ENCODE results near the gene FAM13C. TPM values are rescaled to one million over a fixed set of nuclear protein-coding genes. Genes with fewer than 3 reads are reported as not detected.

FAM13C gene
- total RNA-seq, 1 donor from 2014 or later, result 20.8 TPM

DNA sequence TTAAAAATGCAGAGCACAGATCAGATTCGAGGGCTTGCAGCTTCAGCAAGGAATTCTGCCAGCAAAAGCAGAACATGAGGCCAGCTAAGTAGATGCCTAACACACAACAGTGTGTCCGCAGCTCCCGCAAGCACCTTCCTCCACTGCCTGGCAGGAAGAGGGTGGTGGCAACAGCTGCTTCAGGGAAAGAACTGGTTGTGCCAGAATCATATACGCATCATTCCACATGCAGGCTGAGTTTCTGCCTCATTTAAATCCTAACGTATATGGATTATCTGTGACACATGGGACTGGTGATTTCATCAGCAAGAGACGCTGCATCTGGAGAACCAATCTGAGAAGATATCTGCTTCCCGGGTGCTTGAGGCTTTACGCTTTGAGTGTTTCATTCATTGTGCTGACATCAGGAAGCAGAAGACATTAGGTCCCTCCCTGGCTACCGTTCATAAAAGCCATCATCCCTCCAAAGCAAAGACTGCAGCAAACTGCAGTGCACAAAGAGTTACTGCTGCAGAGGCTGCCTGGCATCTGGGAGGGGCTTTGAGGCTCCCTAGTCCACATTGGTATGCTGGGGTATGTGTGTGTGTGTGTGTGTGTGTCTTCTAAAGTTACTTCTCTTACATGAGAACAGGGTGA lies 78.8 kb downstream of the FAM13C start:
- DNase-seq (ENCODE audit: low spot score in 2 of 2) (no peak), FAIRE-seq (no peak)

DNA sequence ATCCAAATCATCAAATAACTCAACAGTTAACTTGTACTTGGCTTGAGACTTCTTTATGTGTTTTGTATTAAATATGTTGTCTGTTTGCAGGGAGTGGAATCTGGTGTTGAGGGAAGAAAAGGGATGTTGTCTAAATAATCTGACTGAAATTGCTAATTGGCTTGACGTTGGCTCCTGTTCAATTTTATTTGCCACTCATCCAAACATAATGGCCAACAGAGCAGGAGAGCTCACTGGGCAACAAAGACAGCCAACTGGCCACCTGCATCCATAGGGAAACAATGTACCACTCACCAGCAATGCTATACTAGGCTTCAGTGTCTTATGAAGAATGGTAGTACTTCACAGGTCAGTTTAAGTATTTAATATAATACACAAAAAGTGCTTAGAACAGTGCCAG lies 80.5 kb downstream of the FAM13C start:
- DNase-seq (ENCODE audit: low spot score in 2 of 2) (no peak), FAIRE-seq (no peak)

DNA sequence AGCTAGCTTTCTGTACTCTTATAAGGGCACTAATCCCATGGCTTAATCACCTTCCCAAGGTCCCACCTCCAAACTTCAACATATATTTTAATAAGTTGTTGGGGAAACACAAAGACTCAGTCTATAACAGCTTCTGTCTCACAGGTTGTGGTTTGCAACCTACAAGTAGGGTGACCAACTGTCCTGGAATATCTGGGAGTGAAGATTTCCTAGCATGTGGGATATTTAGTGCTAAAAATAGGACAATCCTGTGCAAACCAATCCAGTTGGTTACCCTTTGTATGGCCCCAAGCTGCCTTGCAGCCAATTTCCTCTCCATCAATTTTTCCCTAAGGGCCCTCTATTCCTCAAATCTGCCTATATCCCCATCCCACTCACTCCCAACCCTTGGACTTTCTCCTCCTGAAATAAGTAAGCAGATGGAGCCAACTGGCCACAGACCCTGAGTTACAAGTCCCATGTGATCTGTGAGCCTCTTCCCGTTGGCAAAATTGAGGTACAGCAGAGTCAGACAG lies 82.3 kb downstream of the FAM13C start:
- FAIRE-seq, result no peak

DNA sequence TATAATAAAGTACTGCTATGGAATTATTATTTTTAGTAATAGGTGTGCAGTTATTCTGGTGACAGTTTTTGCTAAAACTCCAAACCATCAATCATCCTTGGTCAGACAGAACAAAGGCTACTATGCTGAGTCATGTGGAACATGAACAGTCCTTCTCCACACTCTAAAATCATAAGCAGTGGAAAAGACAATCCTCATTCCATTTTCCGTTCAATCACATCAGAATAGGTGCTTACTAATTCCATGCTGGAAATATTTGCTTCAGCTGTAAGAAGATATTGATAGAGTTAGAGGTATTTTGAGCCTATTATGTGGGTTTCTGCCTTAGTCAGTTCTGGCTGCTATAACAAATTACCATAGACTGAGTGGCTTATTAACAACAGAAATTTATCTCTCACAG lies 82.9 kb downstream of the FAM13C start:
- DNase-seq (ENCODE audit: low spot score in 2 of 2), result no peak
- no peak for FAIRE-seq

More for the DNA sequence above, 82.3 kb downstream of the FAM13C start:
- DNase-seq (ENCODE audit: low spot score in 2 of 2), result no peak

DNA sequence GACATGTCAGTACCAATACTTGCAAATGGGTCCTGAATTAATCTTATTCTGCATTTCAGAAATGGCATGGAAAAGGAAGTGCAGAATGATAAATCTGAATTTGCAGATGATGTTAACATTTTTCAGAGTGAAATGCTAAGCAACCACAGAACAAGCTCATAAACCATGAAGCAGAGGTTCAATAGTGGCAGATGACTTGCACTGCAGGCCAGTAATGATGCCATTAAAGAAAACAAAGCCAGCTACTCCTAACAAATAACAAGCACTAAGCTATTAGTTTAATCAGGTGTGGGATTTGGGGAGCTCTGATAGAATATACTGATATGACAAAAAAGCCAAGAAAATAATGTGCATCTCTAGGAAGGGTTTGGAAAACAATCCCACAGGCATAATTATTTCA lies 85.4 kb downstream of the FAM13C start:
- no peak for FAIRE-seq

DNA sequence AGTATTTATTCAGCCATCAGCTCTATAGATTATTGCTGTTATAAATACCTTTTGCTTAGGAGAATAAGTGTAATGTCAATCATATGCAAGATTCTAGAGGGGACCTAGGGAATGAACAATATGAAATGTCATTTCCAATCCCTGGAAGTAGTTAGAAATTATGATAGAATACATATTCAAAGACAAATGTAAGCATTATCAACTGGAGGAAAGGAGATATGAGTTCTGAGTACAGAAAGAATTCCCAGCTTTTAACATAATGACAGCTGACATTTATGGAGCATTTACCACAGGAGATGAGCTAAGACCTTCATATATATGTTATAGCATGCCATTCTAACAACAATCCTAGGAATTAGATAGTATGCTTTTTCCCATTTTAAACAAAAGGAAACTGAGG lies 86.2 kb downstream of the FAM13C start:
- FAIRE-seq (no peak), DNase-seq (ENCODE audit: low spot score in 2 of 2) (no peak)

More for the DNA sequence above, 85.4 kb downstream of the FAM13C start:
- DNase-seq (ENCODE audit: low spot score in 2 of 2), result no peak

DNA sequence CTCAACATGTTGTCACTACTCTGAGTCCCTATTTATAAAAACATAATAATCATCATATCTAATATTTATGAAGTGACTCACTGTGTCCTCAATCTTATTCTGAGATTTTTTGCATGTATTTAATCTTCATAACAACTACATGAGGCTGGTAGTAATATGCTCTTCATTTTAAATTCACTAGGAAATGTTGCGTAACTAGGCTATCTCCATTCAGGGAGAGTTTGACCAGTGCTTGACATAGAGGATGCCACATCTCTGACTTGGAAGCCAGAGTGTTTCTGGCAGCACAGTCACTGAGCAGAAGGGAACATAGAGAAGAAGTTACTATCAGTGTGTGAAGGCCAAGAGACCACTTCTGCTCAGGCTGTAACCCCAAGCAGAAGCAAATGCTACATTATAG lies 88.9 kb downstream of the FAM13C start:
- no peak for FAIRE-seq

DNA sequence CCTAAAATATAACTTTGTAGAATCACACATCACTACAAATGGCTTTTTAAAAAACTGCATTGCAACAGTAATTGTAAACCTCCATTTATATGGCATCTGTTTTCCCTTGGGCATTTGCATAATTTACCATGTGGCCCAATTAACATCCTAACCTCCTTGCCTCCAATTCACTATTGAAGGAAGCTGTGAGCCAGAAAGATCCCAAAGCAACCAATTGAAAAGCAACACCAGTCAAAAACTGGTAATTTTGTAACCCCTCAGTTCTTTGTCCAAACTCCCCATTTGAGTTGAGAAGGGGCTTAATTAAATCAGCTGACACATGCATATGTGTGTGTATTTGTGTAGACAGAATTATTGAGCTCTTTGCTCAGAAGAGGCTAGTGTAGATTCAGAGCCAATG lies 90.3 kb downstream of the FAM13C start:
- no peak for FAIRE-seq
- DNase-seq (ENCODE audit: low spot score in 2 of 2), result no peak

More for the DNA sequence above, 88.9 kb downstream of the FAM13C start:
- DNase-seq (ENCODE audit: low spot score in 2 of 2), result no peak

DNA sequence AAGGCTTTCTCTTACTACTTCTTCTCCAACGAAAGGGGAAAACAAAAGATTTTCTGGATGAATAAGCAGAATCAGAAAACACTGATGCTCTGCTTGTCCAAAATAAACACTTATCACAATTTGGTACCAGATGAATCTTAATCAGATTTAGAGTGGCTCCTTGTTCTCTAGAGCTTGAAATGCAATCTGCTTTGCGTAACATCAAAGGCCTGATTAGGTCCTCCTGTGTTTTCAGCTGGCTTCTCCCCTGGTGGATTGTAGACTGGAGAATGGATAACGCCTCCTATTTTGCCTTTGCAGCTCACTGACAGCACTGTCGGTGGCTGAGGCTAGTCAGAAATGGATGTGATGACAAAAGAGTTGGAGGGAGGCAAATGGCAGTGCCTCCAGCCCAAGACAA lies 91.2 kb downstream of the FAM13C start:
- FAIRE-seq, result no peak
- no peak for DNase-seq (ENCODE audit: low spot score in 2 of 2)

DNA sequence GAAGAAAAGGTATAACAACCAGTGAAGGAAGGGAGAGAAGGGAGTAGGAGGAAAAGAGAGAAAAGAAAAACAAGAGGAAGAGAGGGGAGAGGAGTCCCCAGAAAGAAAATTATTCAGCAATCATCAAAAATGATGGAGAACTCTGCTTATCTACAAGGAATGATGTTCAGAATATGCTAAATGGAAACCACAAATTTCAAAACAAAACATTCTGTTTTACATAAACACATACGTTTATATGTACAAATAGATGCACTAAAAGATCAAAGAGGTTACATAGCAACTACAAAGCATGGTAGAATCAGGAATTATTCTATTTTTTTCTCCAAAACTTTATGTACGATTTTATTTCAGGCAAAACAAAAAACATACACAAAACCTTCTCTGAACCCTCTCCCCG lies 91.9 kb downstream of the FAM13C start:
- DNase-seq (ENCODE audit: low spot score in 2 of 2) (no peak), FAIRE-seq (no peak)

DNA sequence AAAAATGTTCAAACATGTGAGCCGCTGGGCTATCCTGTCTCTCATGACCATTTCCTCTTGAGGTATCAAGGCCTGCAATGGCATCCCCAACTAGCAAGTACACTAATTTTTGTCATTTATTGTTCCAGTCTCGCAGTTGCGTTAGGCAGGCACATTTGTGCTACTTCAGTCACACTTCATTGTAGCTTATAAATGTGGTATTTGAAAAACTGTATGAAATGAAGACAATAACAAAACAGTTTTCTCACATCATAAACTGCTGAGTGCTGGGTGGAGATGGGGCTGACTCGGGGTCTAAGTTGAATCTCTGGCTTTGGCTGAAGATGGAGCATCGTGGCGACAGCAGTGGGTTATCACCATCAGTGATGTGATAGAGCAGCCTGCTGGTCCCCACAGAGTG lies 92.7 kb downstream of the FAM13C start:
- FAIRE-seq (no peak), DNase-seq (ENCODE audit: low spot score in 2 of 2) (no peak)

DNA sequence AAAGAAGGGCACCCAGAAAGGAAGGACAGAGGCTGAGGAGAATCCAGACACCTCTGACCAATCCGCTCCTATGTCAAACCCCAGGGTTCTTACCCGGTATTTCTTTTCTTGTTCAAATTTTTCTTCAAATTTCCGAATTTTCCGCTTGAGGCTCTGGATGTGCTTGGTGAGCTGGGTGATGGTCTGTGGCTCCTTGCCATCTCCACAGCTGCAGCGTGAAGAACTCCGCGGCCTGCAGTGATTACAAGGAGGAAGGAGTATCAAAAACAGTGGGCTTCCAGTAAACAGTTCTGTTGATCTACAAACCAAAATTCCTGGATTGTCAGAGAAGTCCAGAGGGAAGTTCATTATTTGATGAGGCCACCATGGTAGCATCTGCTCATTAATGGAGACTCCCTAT lies 93.9 kb downstream of the FAM13C start:
- no peak for FAIRE-seq
- no peak for DNase-seq (ENCODE audit: low spot score in 2 of 2)

DNA sequence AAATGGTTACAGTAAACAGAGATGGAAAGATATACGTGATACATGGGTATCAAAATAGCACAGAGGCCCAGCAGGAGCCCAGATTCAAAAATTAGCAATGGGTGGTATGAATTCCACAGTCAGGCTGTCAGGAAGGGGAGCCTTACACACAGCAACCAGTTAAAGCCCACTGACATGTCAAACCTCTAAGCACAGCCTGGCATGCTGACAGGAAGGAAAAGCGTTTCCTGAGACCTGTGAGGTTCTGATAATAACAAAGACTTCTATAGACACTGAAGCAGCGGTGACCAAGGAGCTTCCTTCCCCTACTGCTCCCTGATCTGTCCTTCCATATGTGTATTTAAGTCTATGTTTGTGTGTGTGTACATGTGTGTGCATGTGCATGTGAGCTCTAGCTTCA lies 96.0 kb downstream of the FAM13C start:
- DNase-seq (ENCODE audit: low spot score in 2 of 2) (no peak), FAIRE-seq (no peak)

DNA sequence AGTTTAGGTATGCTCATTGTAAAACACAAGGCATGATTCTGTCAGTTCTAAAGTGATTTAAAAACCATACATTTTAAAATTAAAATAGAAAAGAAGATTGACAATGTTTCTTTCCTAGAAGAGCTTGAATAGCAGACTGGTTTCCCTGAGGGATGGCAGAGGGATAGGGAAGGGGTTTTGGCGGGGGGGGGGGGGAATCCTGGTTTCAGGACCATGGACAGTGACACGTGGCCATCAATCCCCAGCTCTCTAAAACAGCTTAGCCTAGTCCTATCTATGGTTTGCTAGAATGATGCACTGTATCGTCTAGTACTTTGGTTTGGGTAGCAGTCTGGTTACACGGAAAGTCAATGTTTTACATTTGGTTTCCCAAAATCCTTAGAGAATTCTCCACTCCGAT lies 97.2 kb downstream of the FAM13C start:
- DNase-seq (ENCODE audit: low spot score in 2 of 2) (no peak), FAIRE-seq (no peak)

DNA sequence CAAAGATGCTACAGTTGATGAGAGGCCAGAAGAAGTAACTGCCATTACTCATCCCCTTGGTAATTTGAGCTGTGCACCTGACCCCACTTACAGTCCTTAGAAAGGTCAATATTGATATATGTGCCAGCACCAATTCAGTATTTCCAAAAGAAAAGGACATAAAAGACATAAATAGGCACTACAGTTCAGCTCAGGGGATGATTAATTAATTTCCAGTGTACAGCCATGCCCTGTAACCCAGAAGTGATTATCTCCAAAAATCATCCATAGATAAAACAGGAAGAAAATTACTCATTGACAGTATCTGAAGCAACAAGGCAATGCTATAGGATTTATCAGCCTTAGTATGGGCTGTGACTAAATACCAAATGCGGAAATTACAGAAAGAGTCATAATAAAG lies 103.5 kb downstream of the FAM13C start:
- DNase-seq (ENCODE audit: low spot score in 2 of 2) (no peak), FAIRE-seq (no peak)

DNA sequence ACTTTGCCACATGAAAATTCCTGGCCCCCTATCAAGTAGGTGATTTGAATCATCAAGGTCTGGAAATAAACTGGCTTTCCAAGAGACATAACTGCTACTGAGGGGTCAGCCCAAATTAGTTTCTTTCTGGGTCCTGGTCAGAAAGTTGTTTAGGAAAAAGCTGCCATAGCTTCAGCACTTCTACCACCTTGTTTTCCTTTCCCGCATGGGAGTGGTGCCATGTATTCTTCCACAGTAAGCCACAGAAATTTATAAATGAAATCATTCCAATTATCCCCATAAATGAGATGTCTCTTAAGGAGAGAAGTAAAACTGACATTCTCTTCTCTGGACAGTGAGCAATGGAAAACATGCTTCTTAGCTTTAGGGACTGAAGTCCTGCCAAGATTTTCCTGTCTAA lies 105.1 kb downstream of the FAM13C start:
- DNase-seq (ENCODE audit: low spot score in 2 of 2), result no peak

DNA sequence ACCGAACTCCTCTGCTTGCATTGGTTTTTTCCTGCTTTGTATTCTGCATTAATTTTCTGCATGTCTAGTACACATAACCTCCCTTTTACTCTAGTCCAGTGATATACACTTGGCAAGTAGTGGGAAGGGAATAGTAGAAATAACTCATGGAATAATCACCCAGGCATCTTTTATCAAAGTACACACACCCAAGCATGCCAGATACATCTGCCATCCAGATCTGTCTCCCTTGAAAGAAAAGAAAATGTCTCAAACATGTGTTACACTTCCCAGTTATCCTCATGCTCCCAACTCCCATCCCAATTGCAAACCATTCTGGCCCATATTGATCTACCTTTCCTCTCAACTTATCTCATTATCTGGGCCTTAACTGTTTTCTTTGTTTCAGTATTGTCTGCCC lies 106.9 kb downstream of the FAM13C start:
- FAIRE-seq, result no peak
- DNase-seq (ENCODE audit: low spot score in 2 of 2), result no peak

More for the DNA sequence above, 105.1 kb downstream of the FAM13C start:
- no peak for FAIRE-seq

DNA sequence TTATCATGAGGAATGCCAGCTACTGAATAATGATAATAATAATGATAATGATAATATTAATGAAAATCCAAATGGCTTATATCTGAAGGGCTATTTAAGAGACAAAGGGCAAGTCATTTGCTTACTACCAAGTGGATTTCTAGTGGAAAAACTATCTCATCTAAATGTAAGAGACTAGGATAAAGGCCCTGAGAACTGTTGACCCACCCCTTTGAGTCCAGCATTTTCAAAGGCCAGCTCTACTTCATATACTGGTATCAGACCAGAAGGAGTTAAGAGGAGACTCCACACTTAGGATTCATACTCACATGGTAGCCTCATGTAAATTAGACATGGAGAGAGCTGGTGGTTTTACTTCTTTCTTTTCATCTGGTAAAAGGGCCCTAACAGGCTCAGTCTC lies 109.9 kb downstream of the FAM13C start:
- FAIRE-seq (no peak), DNase-seq (ENCODE audit: low spot score in 2 of 2) (no peak)

DNA sequence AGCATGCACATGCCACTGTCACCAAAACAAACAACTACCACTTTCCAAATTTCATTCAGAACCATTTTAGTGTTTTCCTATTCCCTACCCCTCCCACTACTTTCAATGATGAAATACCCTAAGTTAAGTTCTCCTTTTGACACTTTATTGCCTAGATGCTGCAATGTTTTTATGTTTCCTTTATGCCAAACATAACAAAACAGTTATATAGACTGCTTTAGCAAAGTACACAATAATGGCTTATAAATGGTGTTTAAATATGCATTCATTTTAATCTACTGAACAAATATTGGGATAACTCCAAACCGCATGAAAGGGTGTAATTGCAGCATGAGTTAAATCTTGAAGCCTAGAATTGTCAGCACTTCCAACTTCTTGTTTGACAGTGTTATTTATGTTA lies 116.7 kb downstream of the FAM13C start:
- no peak for DNase-seq (ENCODE audit: low spot score in 2 of 2)
- no peak for FAIRE-seq

DNA sequence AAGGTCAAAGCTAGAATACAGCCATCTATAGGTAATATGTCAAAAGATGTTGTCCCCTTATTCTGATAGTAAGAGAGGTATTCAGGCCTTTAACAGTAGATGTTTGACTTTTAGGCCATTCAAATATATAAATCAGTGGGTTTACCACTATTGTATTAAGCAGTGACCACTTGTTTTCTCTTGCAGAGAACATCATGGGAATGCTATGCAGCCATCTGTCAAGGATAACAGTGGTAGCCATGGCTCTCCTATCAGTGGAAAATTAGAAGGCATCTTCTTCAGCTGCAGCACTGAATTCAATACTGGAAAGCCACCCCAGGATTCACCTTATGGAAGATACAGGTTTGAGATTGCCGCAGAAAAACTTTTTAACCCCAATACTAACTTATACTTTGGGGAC lies 117.5 kb downstream of the FAM13C start:
- DNase-seq (ENCODE audit: low spot score in 2 of 2), result no peak
- no peak for FAIRE-seq

DNA sequence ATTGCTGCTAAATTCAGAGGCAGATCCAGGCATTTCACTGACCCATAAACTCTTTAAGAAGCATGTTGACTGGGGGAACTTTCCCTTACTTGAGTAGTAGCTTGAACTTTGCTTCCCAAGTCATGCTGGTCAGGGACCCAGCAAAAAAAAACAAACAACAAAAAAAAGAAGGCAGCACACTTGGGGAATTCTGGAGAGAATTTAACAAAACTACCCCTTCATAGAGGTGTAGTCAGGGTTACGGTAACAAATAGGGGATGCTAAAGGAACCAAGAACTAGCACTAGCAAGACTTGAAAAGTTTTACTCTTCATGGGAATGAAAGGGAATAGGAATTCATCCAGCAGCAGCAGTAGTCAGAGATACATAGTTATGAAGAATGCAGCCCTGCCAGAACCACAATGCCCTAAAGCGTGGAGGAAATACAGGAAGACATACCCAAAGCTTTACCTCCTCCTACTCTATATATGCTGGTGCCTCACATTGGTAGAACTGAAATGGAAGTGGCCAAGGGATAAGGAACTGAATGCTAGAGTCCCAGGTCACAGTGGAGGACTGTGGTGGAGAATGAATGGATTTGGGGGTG lies 118.6 kb downstream of the FAM13C start:
- FAIRE-seq, result no peak
- no peak for DNase-seq (ENCODE audit: low spot score in 2 of 2)

DNA sequence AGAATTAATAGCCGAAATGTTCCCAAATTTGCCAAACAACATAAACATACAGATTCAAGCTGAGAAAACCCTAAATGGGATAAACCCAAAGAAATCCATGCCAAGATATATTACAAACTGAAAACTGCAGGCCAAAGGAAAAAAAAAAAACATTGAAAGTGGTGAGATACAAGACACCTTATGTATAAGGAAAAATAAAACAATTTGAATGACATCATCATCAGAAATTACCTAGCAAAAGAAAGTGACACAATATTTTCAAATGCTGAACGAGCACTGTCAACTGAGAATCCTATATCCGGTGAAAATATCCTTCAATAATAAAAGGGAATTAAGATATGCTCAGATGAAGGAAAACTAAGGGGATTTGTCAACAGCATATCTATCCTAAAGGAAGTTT lies 119.4 kb downstream of the FAM13C start:
- FAIRE-seq (no peak), DNase-seq (ENCODE audit: low spot score in 2 of 2) (no peak)
